ENCODE results near the gene ARHGEF37.

ARHGEF37 gene

GRCh38 chr5:149674686-149675085 is 93.4 kb downstream of the ARHGEF37 start:
- no peak overlapping the region for H3K4me3 ChIP-seq (ENCODE audit: low read length)
- no peak for TF ChIP-seq CTCF (conservative IDR thresholded peaks at IDR 0.05; ENCODE audit: low read length)
- no peak for DNase-seq (ENCODE audit: low read depth)

GRCh38 chr5:149675610-149676201 is 94.4 kb downstream of the ARHGEF37 start:
- H3K4me3 ChIP-seq (ENCODE audit: low read length) = no peak overlapping the region
- DNase-seq (ENCODE audit: low read depth) = no peak
- no peak for TF ChIP-seq CTCF (conservative IDR thresholded peaks at IDR 0.05; ENCODE audit: low read length)

GRCh38 chr5:149677731-149678130 is 96.4 kb downstream of the ARHGEF37 start:
- TF ChIP-seq CTCF (conservative IDR thresholded peaks at IDR 0.05; ENCODE audit: low read length) = no peak
- no peak overlapping the region for H3K4me3 ChIP-seq (ENCODE audit: low read length)
- no peak for DNase-seq (ENCODE audit: low read depth)

GRCh38 chr5:149679876-149680809 is 98.8 kb downstream of the ARHGEF37 start:
- no peak overlapping the region for H3K4me3 ChIP-seq (ENCODE audit: low read length)
- TF ChIP-seq CTCF (conservative IDR thresholded peaks at IDR 0.05; ENCODE audit: low read length) = no peak
- DNase-seq (ENCODE audit: low read depth) = no peak

- H3K4me3 ChIP-seq (ENCODE audit: low read length) = no peak overlapping the region
- TF ChIP-seq CTCF (conservative IDR thresholded peaks at IDR 0.05; ENCODE audit: low read length) = no peak
- DNase-seq (ENCODE audit: low read depth) = no peak
Measured at GRCh38 chr5:149680810-149681221, 99.5 kb downstream of the ARHGEF37 start.

- TF ChIP-seq CTCF (conservative IDR thresholded peaks at IDR 0.05; ENCODE audit: low read length) = no peak
- H3K4me3 ChIP-seq (ENCODE audit: low read length) = no peak overlapping the region
- no peak for DNase-seq (ENCODE audit: low read depth)
Measured at GRCh38 chr5:149681252-149681651, 100.0 kb downstream of the ARHGEF37 start.

- TF ChIP-seq CTCF (conservative IDR thresholded peaks at IDR 0.05; ENCODE audit: low read length) = no peak
- DNase-seq (ENCODE audit: low read depth) = no peak
- no peak overlapping the region for H3K4me3 ChIP-seq (ENCODE audit: low read length)
Measured at GRCh38 chr5:149681922-149682321, 100.6 kb downstream of the ARHGEF37 start.

Measured in AG10803 (cell line).